Suprapubic skin (tissue), 4 donors: ENCODE measurements around the gene A1CF. TPM values are rescaled to one million over a fixed set of nuclear protein-coding genes. Genes with fewer than 3 reads are reported as not detected.

Source experiments
- DNase-seq, 2 donors: peaks; one replicate each; pipeline ENCODE4 v3.0.0-alpha.2; 2019; ENCODE audit warnings: low spot score in 2 of 2
- H3K27ac ChIP-seq: fragments of 200-600 bp; sonication (generic); one replicate; pipeline ENCODE4 v1.5.1; 2019
- H3K27me3 ChIP-seq: fragments of 200-600 bp; sonication (generic); one replicate; pipeline ENCODE4 v1.5.1; 2019
- H3K36me3 ChIP-seq: fragments of 200-600 bp; sonication (generic); one replicate; pipeline ENCODE4 v1.5.1; 2019
- H3K4me1 ChIP-seq: fragments of 200-600 bp; sonication (generic); one replicate; pipeline ENCODE4 v1.5.1; 2019
- H3K4me3 ChIP-seq: fragments of 200-600 bp; sonication (generic); one replicate; pipeline ENCODE4 v1.5.1; 2019; ENCODE audit warnings: mild to moderate bottlenecking
- H3K9me3 ChIP-seq: fragments of 200-600 bp; sonication (generic); one replicate; pipeline ENCODE4 v1.5.1; 2019
- CTCF ChIP-seq, 2 donors: fragments of 200-600 bp in 1 of 2; fragments of 450-650 bp in 1 of 2; sonication (generic) in 1 of 2; IDR thresholded peaks; one replicate each; pipeline ENCODE4 v1.5.1; 2016 to 2019; ENCODE audit warnings: antibody characterized with exemption in 2 of 2, mild to moderate bottlenecking in 1 of 2, moderate library complexity in 1 of 2
- EP300 ChIP-seq: sonication (generic); formaldehyde crosslinking; IDR thresholded peaks from one replicate; pipeline ENCODE4 v1.6.1; 2017; ENCODE audit warnings: antibody characterized with exemption
- POLR2A ChIP-seq, 2 donors: fragments of 450-650 bp; IDR thresholded peaks; one replicate each; pipeline ENCODE4 v1.6.1; 2017; ENCODE audit warnings: antibody characterized with exemption in 2 of 2, mild to moderate bottlenecking in 2 of 2, moderate library complexity in 2 of 2
- POLR2AphosphoS5 ChIP-seq, 3 donors: sonication (generic); formaldehyde crosslinking; IDR thresholded peaks; one replicate each; pipeline ENCODE4 v1.6.1; 2017; ENCODE audit warnings: antibody characterized with exemption in 3 of 3
- WGBS: methylation state at CpG from one replicate; pipeline ENCODE4 v1.1.5; 2018; 5-methylcytosine and 5-hydroxymethylcytosine counted together
- total RNA-seq, 4 donors: library from RNA; depleted of rRNA; stranded (reverse); fragments of >200 nt; gene quantifications; one replicate each; pipeline ENCODE4 v1.1.0, GENCODE V29; 2016

The A1CF gene
- total RNA-seq, 4 donors from 2014 or later, result 0.32 TPM; not detected in 3

DNA sequence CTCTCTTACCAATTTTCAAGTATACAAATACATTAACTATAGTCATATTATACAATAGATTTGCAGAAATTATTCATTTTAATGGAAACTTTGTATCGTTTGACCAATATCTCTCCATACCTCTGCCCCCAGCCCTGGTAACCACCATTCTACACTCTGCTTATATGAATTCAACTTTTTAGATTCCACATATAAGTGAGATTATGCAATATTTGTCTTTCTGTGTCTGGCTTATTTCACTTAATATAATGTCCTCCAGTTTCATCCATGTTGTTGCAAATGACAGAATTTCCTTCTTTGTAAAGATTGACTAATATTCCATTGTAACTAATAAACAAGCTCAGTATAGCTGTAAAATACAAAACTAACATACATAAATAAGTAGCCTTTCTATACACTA is 55.4 kb downstream of the A1CF start:
- Histone ChIP-seq H3K4me3 (no peak overlapping the region), H3K27ac (no peak overlapping the region), H3K9me3 (no peaks in the 10 kb centered on the region), H3K36me3 (no peaks in the 10 kb centered on the region), H3K4me1 (no peaks in the 10 kb centered on the region), H3K27me3 (peaks cover 4% of the 10 kb centered on the region)
- WGBS, result 96% methylated on average over 1 of the region's 1 CpG
- DNase-seq, result no peak
- TF ChIP-seq POLR2A (IDR thresholded peaks at IDR 0.05) (no peak), POLR2AphosphoS5 (IDR thresholded peaks at IDR 0.05) (no peak), CTCF (IDR thresholded peaks at IDR 0.05) (no peak), EP300 (no peak)

- H3K36me3 ChIP-seq, result no peaks in the 10 kb centered on the region
- 79% methylated on average over 1 of the region's 1 CpG for WGBS
- H3K9me3 ChIP-seq, result no peaks in the 10 kb centered on the region
- H3K4me1 ChIP-seq, result no peaks in the 10 kb centered on the region
- H3K4me3 ChIP-seq, result no peak overlapping the region
- no peak for DNase-seq
- H3K27me3 ChIP-seq, result peaks cover 4% of the 10 kb centered on the region
- H3K27ac ChIP-seq, result no peak overlapping the region
- TF ChIP-seq POLR2AphosphoS5 (IDR thresholded peaks at IDR 0.05) (no peak), CTCF (IDR thresholded peaks at IDR 0.05) (no peak), POLR2A (IDR thresholded peaks at IDR 0.05) (no peak), EP300 (no peak)
Observed at GRCh38 chr10:50824782-50825181, 60.6 kb downstream of the A1CF start.

DNA sequence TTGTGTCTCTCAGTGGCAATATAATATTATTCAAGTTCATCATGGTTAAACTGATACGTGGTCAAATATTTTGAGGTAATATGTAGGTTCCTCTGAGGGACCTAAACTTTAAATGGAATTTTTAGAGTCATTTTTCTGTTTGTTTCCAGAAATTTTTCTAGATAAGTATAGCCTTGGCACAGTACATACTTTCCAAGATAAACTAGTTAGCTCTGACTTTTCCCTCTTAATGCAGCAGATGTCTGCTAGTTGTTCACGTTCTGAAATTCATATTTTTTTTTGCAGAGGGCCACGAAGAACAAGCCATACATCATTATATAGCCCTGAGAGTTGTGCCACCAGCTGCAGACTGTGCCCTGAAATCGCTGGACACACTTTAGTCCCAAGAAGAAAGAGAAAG is 61.6 kb downstream of the A1CF start:
- Histone ChIP-seq H3K4me3 (no peak overlapping the region), H3K27ac (no peak overlapping the region), H3K27me3 (peaks cover 4% of the 10 kb centered on the region), H3K9me3 (no peaks in the 10 kb centered on the region), H3K4me1 (no peaks in the 10 kb centered on the region), H3K36me3 (no peaks in the 10 kb centered on the region)
- TF ChIP-seq POLR2AphosphoS5 (IDR thresholded peaks at IDR 0.05) (no peak), POLR2A (IDR thresholded peaks at IDR 0.05) (no peak), EP300 (no peak), CTCF (IDR thresholded peaks at IDR 0.05) (no peak)
- DNase-seq, result no peak
- 51% methylated on average over 4 of the region's 4 CpGs for WGBS

DNA sequence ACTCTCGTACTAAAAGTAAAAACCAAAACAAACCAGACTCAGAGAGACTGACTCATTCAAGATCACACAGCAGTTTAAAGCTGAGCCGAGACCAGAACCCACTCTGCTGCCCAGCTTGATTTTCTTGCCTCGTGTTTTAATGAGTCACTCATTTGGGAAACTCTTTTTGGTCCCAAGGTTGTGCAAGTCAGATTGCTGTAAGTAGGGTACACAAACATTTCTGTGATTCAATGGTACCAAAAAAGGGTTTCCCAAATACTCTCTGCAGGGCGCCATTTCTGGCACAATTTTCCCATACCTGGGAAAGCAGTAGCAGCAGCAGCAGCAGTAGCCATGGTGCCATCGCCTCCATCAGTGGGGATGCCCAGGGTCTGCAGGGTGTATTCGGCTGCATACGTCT is 75.8 kb downstream of the A1CF start:
- H3K4me3 ChIP-seq, result no peak overlapping the region
- no peaks in the 10 kb centered on the region for H3K9me3 ChIP-seq
- no peak for TF ChIP-seq POLR2AphosphoS5 (IDR thresholded peaks at IDR 0.05)
- TF ChIP-seq POLR2A (IDR thresholded peaks at IDR 0.05), result no peak
- no peak for TF ChIP-seq CTCF (IDR thresholded peaks at IDR 0.05)
- TF ChIP-seq EP300, result no peak
- H3K27ac ChIP-seq, result no peak overlapping the region
- no peaks in the 10 kb centered on the region for H3K36me3 ChIP-seq
- 90% methylated on average over 7 of the region's 7 CpGs for WGBS
- no peak for DNase-seq
- no peaks in the 10 kb centered on the region for H3K27me3 ChIP-seq
- H3K4me1 ChIP-seq, result no peaks in the 10 kb centered on the region

GRCh38 chr10:50807851-50808776 is 77.3 kb downstream of the A1CF start:
- TF ChIP-seq POLR2A (IDR thresholded peaks at IDR 0.05) (no peak), CTCF (IDR thresholded peaks at IDR 0.05) (no peak), POLR2AphosphoS5 (IDR thresholded peaks at IDR 0.05) (no peak), EP300 (no peak)
- H3K4me1 ChIP-seq, result no peaks in the 10 kb centered on the region
- H3K4me3 ChIP-seq, result no peak overlapping the region
- no peak for DNase-seq
- H3K27ac ChIP-seq, result no peak overlapping the region
- no peaks in the 10 kb centered on the region for H3K36me3 ChIP-seq
- no peaks in the 10 kb centered on the region for H3K9me3 ChIP-seq
- 56% methylated on average over 1 of the region's 1 CpG for WGBS
- no peaks in the 10 kb centered on the region for H3K27me3 ChIP-seq
